Tibial artery (tissue), 4 donors: ENCODE measurements around the gene RASGRP3.

Source experiments
- DNase-seq, 2 donors: peaks; one replicate each; pipeline ENCODE4 v3.0.0-alpha.2; 2019
- H3K27ac ChIP-seq, 2 donors: fragments of 200-600 bp; sonication (generic) in 1 of 2; 1 replicate in 1 of 2; 2 replicates in 1 of 2; pipeline ENCODE4 v1.5.1; 2018 to 2019; ENCODE audit warnings: mild to moderate bottlenecking in 1 of 2
- H3K27me3 ChIP-seq, 2 donors: fragments of 200-600 bp; sonication (generic) in 1 of 2; one replicate each; pipeline versions ENCODE4 v1.5.1 to v1.6.0; 2016 to 2019
- H3K36me3 ChIP-seq, 3 donors: fragments of 200-600 bp; sonication (generic) in 2 of 3; one replicate each; pipeline ENCODE4 v1.5.1; 2016 to 2019; ENCODE audit warnings: mild to moderate bottlenecking in 2 of 3
- H3K4me1 ChIP-seq, 4 donors: fragments of 200-600 bp; sonication (generic) in 2 of 4; 1 replicate in 3 of 4; 2 replicates in 1 of 4; pipeline ENCODE4 v1.5.1; 2016 to 2019
- H3K4me3 ChIP-seq, 2 donors: fragments of 200-600 bp; sonication (generic) in 1 of 2; 1 replicate in 1 of 2; 2 replicates in 1 of 2; pipeline ENCODE4 v1.5.1; 2018 to 2019; ENCODE audit warnings: mild to moderate bottlenecking in 2 of 2
- H3K9me3 ChIP-seq, 3 donors: fragments of 200-600 bp; sonication (generic) in 1 of 3; one replicate each; pipeline ENCODE4 v1.5.1; 2016 to 2019
- intact Hi-C: fragments of 100-400 bp; cut with DNase I; formaldehyde crosslinking; loops from one replicate; pipeline ENCODE4 v1.15.0; 2023; ENCODE audit warnings: low total_unique reads
- TF ChIP-seq, protein P1 (sequence below), 2 experiments: fragments of 200-600 bp in 1 of 2; fragments of 450-650 bp in 1 of 2; IDR thresholded peaks; one replicate each; pipeline ENCODE4 v1.5.1; 2017 to 2019; ENCODE audit warnings: antibody characterized with exemption in 2 of 2, mild to moderate bottlenecking in 1 of 2, moderate library complexity in 1 of 2

RASGRP3 gene

DNA sequence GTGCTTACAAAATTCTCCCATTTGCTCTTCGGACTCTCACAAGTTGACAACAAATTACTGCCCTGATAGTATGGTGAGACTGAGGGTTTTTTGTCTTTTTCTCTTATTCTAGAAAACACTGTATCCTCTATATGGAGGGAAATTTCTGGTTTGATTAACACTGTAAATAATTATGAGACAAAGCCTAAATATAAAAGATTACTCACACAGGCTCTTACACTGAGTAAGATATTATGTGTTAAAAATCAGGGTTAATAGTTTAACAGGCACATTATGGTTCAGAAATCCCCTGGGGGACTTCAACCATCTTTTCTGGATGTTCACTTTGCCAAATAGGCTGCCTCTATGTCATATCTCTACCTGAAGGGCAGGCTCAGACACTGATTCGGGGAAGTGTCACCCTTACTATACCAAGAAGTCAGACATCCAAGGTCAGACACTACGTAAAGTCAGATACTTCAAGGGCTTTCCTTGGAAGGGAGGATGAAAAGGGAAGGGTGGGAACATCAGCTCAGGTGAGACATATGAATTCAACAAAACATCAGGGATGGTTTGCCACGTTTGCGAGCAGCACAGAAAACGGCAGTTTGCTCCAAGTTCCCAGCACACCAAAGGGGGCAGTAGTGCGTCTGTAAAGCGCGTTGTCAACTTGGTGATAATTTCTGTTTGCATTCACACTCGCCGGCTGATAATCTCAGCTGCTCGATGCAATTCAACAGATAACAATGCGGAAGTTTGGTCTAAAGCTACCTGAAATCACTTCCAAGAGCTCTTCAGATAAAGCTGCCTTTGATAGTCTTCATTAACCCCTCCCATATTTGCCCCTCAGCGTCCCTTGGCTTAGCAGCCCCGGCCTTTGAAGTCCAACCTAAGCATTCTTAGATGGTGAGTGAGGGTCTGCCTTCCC is 972 bp upstream of the RASGRP3 start:
- peak overlapping the region; percentile 60 to 66 for H3K4me3 ChIP-seq
- peaks cover 0 to 13% (median 3%) of the 10 kb centered on the region in 4 donors for H3K4me1 ChIP-seq
- TF ChIP-seq, protein P1, sequence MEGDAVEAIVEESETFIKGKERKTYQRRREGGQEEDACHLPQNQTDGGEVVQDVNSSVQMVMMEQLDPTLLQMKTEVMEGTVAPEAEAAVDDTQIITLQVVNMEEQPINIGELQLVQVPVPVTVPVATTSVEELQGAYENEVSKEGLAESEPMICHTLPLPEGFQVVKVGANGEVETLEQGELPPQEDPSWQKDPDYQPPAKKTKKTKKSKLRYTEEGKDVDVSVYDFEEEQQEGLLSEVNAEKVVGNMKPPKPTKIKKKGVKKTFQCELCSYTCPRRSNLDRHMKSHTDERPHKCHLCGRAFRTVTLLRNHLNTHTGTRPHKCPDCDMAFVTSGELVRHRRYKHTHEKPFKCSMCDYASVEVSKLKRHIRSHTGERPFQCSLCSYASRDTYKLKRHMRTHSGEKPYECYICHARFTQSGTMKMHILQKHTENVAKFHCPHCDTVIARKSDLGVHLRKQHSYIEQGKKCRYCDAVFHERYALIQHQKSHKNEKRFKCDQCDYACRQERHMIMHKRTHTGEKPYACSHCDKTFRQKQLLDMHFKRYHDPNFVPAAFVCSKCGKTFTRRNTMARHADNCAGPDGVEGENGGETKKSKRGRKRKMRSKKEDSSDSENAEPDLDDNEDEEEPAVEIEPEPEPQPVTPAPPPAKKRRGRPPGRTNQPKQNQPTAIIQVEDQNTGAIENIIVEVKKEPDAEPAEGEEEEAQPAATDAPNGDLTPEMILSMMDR (IDR thresholded peaks at IDR 0.05): peak; percentile 71 to 79
- intact Hi-C loops: loop anchor here (5.0 kb wide), 1 partner anchor 112 kb away; no protein-coding TSS in a partner anchor
- H3K27me3 ChIP-seq: no peaks in the 10 kb centered on the region
- H3K36me3 ChIP-seq: no peaks in the 10 kb centered on the region
- DNase-seq: peak; percentile 57 to 82
- no peaks in the 10 kb centered on the region for H3K9me3 ChIP-seq
- peak overlapping the region; percentile 74 to 79 for H3K27ac ChIP-seq

DNA sequence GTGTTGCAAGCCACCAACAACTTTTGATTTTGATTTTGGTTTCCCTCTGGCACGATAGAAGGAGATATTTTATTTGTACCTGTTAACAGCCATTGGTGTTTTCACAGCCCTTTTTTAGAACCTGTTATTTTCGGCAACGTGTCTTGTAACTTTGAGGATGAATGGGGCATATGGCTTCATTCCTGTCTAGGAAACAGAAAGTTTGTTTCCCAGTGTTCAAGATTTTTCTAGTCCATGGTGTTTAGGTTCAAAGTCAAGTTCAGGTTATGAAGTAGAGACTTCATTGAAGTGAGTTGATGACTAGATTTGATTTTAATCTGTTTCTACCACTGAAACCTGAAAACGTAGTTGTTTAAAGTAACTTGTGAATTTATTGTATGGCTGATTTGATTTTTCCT is 343 bp downstream of the RASGRP3 start:
- no peaks in the 10 kb centered on the region for H3K27me3 ChIP-seq
- peak overlapping the region; percentile 74 to 79 for H3K27ac ChIP-seq
- no peaks in the 10 kb centered on the region for H3K36me3 ChIP-seq
- peak overlapping the region; percentile 60 to 66 for H3K4me3 ChIP-seq
- peaks cover 0 to 13% (median 3%) of the 10 kb centered on the region in 4 donors for H3K4me1 ChIP-seq
- no peak for DNase-seq
- intact Hi-C loops: loop anchor here (5.0 kb wide), 1 partner anchor 111 kb away; no protein-coding TSS in a partner anchor
- no peaks in the 10 kb centered on the region for H3K9me3 ChIP-seq
- TF ChIP-seq, protein P1 (IDR thresholded peaks at IDR 0.05): no peak

DNA sequence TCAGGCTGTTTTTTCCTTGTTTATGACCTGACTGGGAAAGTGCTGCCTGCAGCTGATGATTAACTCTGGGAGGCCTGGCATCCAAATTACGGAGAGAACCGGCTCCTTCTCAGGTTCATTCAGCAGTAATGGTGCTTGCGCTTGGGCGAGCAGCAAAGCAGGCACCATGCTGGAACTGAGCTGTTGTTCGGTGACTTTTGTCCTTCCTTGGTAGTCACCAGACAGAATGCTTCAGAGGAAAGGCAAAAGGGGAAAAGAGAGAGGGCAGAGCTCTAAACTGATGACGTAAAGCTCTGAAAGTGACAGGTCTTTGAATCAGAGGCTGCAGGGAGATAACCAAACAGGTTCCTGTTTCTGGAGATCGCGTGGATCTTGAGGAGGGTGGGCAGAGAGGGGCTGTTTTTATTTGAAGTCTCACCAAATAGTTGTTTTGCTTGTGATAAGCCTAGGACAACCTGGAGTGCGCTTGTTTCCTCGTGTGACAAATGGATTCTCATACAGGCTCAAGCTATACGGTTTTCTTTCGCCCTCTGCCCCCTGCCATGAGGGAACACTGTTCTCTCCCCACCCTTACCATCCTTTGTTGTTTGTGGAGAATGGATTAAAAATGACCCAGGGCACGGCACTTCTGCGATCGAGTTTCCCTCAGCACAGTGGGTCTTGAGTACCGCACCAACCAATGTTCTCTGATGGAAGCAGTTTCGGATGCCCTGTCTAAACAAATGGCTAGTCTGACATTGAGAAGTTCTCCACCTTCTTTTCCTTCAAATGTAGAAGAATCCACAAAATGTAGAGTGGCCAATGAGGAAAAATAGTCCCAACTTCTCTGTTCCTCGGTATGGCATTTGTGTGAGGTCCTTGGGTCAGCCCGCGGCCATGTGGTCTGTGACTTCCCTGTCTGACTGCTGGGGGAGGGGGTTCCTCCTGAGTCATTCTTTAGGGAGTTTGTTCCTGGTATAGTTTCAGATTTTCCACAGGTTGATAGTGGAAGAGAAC is 1.3 kb downstream of the RASGRP3 start:
- intact Hi-C loops: loop anchor here (5.0 kb wide), 1 partner anchor 110 kb away; no protein-coding TSS in a partner anchor
- H3K4me3 ChIP-seq: no peak overlapping the region

DNA sequence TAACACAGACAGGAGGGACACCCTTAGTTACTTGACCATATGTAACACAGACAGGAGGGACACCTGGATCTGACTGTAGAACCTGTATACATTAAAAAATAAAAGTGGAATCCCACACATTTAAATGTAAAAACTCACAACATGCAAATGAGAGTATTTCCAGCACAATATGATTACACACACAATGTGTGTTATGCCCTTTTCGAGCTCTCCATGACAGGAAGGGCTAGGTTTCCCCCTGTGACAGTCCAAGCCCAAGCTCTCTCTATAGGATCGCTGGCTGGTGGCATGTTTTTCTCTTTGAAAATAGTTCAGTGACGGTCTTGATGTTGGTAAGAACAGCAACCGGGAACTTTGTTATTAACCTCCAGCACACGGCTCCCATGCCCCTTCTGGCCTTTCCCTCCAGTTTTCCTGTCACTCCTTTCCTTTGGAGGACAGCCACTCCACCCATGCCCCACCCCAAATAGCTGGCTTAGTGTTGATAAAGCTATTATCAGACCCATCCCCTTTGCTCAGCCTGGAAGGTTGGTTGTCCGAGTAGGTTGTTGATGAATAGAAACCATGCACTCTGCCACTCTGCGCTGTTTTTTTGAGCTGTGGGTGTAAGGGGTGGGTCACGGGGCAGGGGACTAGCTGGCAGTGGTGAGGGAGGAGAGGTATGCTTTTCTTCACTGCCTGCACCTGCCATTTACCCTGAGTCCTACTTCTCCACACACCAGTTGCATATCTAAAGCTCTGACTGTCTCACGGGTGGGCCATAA is 2.7 kb downstream of the RASGRP3 start:
- no peak overlapping the region for H3K27ac ChIP-seq
- TF ChIP-seq, protein P1 (IDR thresholded peaks at IDR 0.05): no peak
- intact Hi-C loops: loop anchor here (5.0 kb wide), 1 partner anchor 108 kb away; no protein-coding TSS in a partner anchor

More for the DNA sequence above, 1.3 kb downstream of the RASGRP3 start:
- DNase-seq: peak; percentile 60 to 73
- no peaks in the 10 kb centered on the region for H3K36me3 ChIP-seq
- TF ChIP-seq, protein P1 (IDR thresholded peaks at IDR 0.05): no peak
- H3K9me3 ChIP-seq: no peaks in the 10 kb centered on the region
- H3K27ac ChIP-seq: peak overlapping the region in 1 of 2 donors; percentile 79
- H3K27me3 ChIP-seq: no peaks in the 10 kb centered on the region
- H3K4me1 ChIP-seq: peaks cover 0 to 17% (median 3%) of the 10 kb centered on the region in 4 donors

More for the DNA sequence above, 2.7 kb downstream of the RASGRP3 start:
- Histone ChIP-seq H3K9me3 (no peaks in the 10 kb centered on the region), H3K4me3 (no peak overlapping the region), H3K27me3 (no peaks in the 10 kb centered on the region), H3K4me1 (peaks cover 0 to 24% (median 4%) of the 10 kb centered on the region in 4 donors), H3K36me3 (no peaks in the 10 kb centered on the region)
- DNase-seq: no peak
